Liver (tissue), 9 donors: ENCODE results near the gene SNCB. TPM values are rescaled to one million over a fixed set of nuclear protein-coding genes. Genes with fewer than 3 reads are reported as not detected.

Experiments
- DNase-seq: peaks from one replicate; pipeline ENCODE4 v3.0.0-alpha.2; 2017; ENCODE audit warnings: low spot score
- H3K27ac ChIP-seq, 2 donors: one replicate each; pipeline ENCODE4 v1.7.0; 2013; ENCODE audit warnings: inconsistent platforms in 2 of 2, low read length in 2 of 2, control low read depth in 1 of 2, low read depth in 1 of 2, mild to moderate bottlenecking in 1 of 2
- H3K27me3 ChIP-seq, 4 donors: one replicate each; pipeline versions ENCODE4 v1.6.1 to v1.7.0; 2013; ENCODE audit warnings: low read length in 3 of 4, inconsistent platforms in 1 of 4, mild to moderate bottlenecking in 1 of 4, moderate library complexity in 1 of 4; ENCODE audit not compliant: control insufficient read depth in 4 of 4, insufficient read depth in 4 of 4
- H3K36me3 ChIP-seq, 4 donors: one replicate each; pipeline versions ENCODE4 v1.6.1 to v1.7.0; 2013; ENCODE audit warnings: low read length in 3 of 4, mild to moderate bottlenecking in 3 of 4, low read depth in 1 of 4, moderate library complexity in 1 of 4; ENCODE audit not compliant: control insufficient read depth in 4 of 4, insufficient read depth in 3 of 4
- H3K4me1 ChIP-seq, 4 donors: one replicate each; pipeline versions ENCODE4 v1.6.1 to v1.7.0; 2013; ENCODE audit warnings: low read length in 3 of 4, mild to moderate bottlenecking in 3 of 4, moderate library complexity in 1 of 4; ENCODE audit not compliant: control insufficient read depth in 4 of 4, insufficient read depth in 4 of 4
- H3K4me3 ChIP-seq, 3 donors: one replicate each; pipeline versions ENCODE4 v1.6.1 to v1.7.0; 2013; ENCODE audit warnings: low read length in 3 of 3, control low read depth in 1 of 3, low read depth in 1 of 3, mild to moderate bottlenecking in 1 of 3
- H3K9ac ChIP-seq, 2 donors: one replicate each; pipeline ENCODE4 v1.7.0; 2013; ENCODE audit warnings: low read length in 2 of 2, mild to moderate bottlenecking in 2 of 2, moderate library complexity in 2 of 2, control low read depth in 1 of 2, low read depth in 1 of 2
- H3K9me3 ChIP-seq, 4 donors: one replicate each; pipeline versions ENCODE4 v1.6.1 to v1.7.0; 2013; ENCODE audit warnings: low read length in 3 of 4; ENCODE audit not compliant: control insufficient read depth in 4 of 4
- EGR1 ChIP-seq, 2 donors: IDR thresholded peaks; 2 replicates each; pipeline ENCODE4 v1.6.1; 2016 to 2018; ENCODE audit warnings: antibody characterized with exemption in 2 of 2, low read depth in 2 of 2
- FOXA1 ChIP-seq: IDR thresholded peaks from 2 replicates; pipeline ENCODE4 v1.6.1; 2016; ENCODE audit warnings: antibody characterized with exemption
- FOXA2 ChIP-seq: IDR thresholded peaks from 2 replicates; pipeline ENCODE4 v1.6.1; 2016; ENCODE audit warnings: antibody characterized with exemption
- GABPA ChIP-seq, 2 donors: IDR thresholded peaks in 1 of 2; conservative IDR thresholded peaks in 1 of 2; 2 replicates each; pipeline ENCODE4 v1.6.1; 2016; ENCODE audit warnings: antibody characterized with exemption in 2 of 2, mild to moderate bottlenecking in 1 of 2, moderate library complexity in 1 of 2
- HNF4A ChIP-seq, 2 donors: conservative IDR thresholded peaks; 2 replicates each; pipeline ENCODE4 v1.6.1; 2016; ENCODE audit warnings: antibody characterized with exemption in 2 of 2, mild to moderate bottlenecking in 2 of 2
- JUND ChIP-seq, 2 donors: IDR thresholded peaks; 2 replicates each; pipeline ENCODE4 v1.6.1; 2016; ENCODE audit warnings: antibody characterized with exemption in 2 of 2
- MAX ChIP-seq: IDR thresholded peaks from 2 replicates; pipeline ENCODE4 v1.6.1; 2016; ENCODE audit warnings: antibody characterized with exemption
- NR2F2 ChIP-seq: IDR thresholded peaks from 2 replicates; pipeline ENCODE4 v1.6.1; 2016; ENCODE audit warnings: antibody characterized with exemption
- RXRA ChIP-seq, 2 donors: IDR thresholded peaks; 2 replicates each; pipeline ENCODE4 v1.6.1; 2017 to 2018; ENCODE audit warnings: antibody characterized with exemption in 2 of 2, mild to moderate bottlenecking in 1 of 2
- SP1 ChIP-seq: IDR thresholded peaks from 2 replicates; pipeline ENCODE4 v1.6.1; 2018; ENCODE audit warnings: antibody characterized with exemption, mild to moderate bottlenecking
- TAF1 ChIP-seq: conservative IDR thresholded peaks from 2 replicates; pipeline ENCODE4 v1.6.1; 2016; ENCODE audit warnings: antibody characterized with exemption, mild to moderate bottlenecking
- WGBS: extraction: QIAGEN DNeasy Blood & Tissue Kit; methylation state at CpG from one replicate; pipeline ENCODE4 v1.1.7; 2013; 5-methylcytosine and 5-hydroxymethylcytosine counted together
- polyA plus RNA-seq, 2 donors: library from polyadenylated mRNA; stranded (reverse) in 1 of 2; unstranded in 1 of 2; fragments of 200-250 nt in 1 of 2; fragments of >200 nt in 1 of 2; fragmentation: Nextera tagmentation in 1 of 2; extraction: Ambion mirVana in 1 of 2; gene quantifications; one replicate each; pipeline versions ENCODE4 v1.2.1 to v1.2.3, GENCODE V29; 2013 to 2015
- total RNA-seq, 2 donors: library from RNA; depleted of rRNA; stranded (reverse); fragments of >200 nt; gene quantifications; one replicate each; pipeline ENCODE4 v1.2.3, GENCODE V29; 2014
- TF ChIP-seq, protein P1 (sequence below): IDR thresholded peaks from 2 replicates; pipeline ENCODE4 v1.6.1; 2016; ENCODE audit warnings: antibody characterized with exemption
- TF ChIP-seq, protein P2 (sequence below): fragments of 150-350 bp; IDR thresholded peaks from 2 replicates; pipeline ENCODE4 v1.5.1; 2017; ENCODE audit warnings: improper control_type of control experiment, low read depth, low read length; ENCODE audit not compliant: missing input control
- TF ChIP-seq, protein P3 (sequence below): IDR thresholded peaks from 2 replicates; pipeline ENCODE4 v1.6.1; 2016; ENCODE audit warnings: antibody characterized with exemption
- TF ChIP-seq, protein P4 (sequence below): IDR thresholded peaks from 2 replicates; pipeline ENCODE4 v1.6.1; 2016; ENCODE audit warnings: antibody characterized with exemption, mild to moderate bottlenecking
- donor health status: healthy.
- donor health status: healthy.
- donor health status: healthy.
- donor health status: healthy.
- donor health status: healthy.

The SNCB gene
- total and polyA plus RNA-seq, 4 donors, result not detected

GRCh38 chr5:176636426-176636825 lies 6.1 kb upstream of the SNCB start (continued):
- TF ChIP-seq, protein P1, sequence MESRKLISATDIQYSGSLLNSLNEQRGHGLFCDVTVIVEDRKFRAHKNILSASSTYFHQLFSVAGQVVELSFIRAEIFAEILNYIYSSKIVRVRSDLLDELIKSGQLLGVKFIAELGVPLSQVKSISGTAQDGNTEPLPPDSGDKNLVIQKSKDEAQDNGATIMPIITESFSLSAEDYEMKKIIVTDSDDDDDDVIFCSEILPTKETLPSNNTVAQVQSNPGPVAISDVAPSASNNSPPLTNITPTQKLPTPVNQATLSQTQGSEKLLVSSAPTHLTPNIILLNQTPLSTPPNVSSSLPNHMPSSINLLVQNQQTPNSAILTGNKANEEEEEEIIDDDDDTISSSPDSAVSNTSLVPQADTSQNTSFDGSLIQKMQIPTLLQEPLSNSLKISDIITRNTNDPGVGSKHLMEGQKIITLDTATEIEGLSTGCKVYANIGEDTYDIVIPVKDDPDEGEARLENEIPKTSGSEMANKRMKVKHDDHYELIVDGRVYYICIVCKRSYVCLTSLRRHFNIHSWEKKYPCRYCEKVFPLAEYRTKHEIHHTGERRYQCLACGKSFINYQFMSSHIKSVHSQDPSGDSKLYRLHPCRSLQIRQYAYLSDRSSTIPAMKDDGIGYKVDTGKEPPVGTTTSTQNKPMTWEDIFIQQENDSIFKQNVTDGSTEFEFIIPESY, result no peak
- TF ChIP-seq HNF4A (conservative IDR thresholded peaks at IDR 0.05) (no peak), TAF1 (no peak), MAX (no peak), SP1 (no peak)

DNA sequence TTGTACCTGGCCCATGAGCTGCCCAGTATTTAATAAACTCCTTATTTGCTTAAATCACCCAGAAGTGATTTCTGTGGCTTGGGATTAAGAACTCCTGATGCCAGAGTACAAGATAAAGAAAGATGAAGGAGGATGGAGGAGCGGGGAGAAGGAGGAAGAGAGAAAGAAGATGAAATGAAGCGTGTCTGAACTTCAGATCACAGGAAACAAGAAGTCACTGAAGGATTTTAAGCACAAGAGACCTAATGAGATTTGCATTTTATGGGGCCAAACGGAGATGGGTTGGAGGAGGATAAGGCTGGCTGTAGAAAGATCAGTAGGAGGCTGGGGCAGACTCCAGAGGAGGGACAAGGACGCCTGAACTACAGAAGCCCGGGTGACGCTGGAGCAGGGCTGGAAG lies 3.3 kb upstream of the SNCB start:
- DNase-seq, result no peak
- H3K27me3 ChIP-seq, result peaks cover 2 to 16% (median 6%) of the 10 kb centered on the region in 4 donors
- WGBS, result 26% methylated on average over 6 of the region's 6 CpGs
- no peak for TF ChIP-seq EGR1 (IDR thresholded peaks at IDR 0.05; ENCODE audit: low read depth in 2 of 2)
- no peak for TF ChIP-seq JUND (IDR thresholded peaks at IDR 0.05)
- TF ChIP-seq, protein P2, sequence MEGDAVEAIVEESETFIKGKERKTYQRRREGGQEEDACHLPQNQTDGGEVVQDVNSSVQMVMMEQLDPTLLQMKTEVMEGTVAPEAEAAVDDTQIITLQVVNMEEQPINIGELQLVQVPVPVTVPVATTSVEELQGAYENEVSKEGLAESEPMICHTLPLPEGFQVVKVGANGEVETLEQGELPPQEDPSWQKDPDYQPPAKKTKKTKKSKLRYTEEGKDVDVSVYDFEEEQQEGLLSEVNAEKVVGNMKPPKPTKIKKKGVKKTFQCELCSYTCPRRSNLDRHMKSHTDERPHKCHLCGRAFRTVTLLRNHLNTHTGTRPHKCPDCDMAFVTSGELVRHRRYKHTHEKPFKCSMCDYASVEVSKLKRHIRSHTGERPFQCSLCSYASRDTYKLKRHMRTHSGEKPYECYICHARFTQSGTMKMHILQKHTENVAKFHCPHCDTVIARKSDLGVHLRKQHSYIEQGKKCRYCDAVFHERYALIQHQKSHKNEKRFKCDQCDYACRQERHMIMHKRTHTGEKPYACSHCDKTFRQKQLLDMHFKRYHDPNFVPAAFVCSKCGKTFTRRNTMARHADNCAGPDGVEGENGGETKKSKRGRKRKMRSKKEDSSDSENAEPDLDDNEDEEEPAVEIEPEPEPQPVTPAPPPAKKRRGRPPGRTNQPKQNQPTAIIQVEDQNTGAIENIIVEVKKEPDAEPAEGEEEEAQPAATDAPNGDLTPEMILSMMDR, result no peak
- H3K9me3 ChIP-seq, result no peaks in the 10 kb centered on the region
- no peak overlapping the region for H3K9ac ChIP-seq
- H3K4me1 ChIP-seq, result peaks cover 0 to 5% (median 5%) of the 10 kb centered on the region in 4 donors
- no peaks in the 10 kb centered on the region for H3K36me3 ChIP-seq
- no peak overlapping the region for H3K27ac ChIP-seq
- H3K4me3 ChIP-seq, result no peak overlapping the region

DNA sequence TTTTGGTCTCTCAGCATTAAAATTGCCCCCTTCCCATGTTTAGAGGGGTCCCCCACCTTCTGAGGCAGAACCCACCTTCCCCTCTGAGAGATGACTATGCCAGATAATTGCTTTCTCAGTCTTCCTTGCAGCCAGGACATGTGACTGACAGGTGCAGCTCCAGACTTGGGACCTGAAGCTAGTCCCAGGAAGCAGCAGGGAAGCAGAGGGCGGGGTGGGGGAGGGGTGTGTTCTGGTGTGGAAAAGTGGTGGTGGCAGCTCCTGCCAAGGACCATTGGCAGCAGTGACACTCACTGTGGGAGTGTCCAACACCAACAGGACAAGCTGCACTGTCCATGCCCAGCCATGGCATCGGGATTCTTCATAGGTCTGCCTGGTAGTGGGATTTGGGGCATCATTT lies 2.4 kb upstream of the SNCB start:
- TF ChIP-seq JUND (IDR thresholded peaks at IDR 0.05) (no peak), HNF4A (conservative IDR thresholded peaks at IDR 0.05) (no peak), RXRA (IDR thresholded peaks at IDR 0.05) (no peak), NR2F2 (no peak), FOXA1 (no peak), GABPA (IDR thresholded peaks at IDR 0.05 in 1 of 2, conservative IDR thresholded peaks at IDR 0.05 in 1 of 2) (no peak), TAF1 (no peak), MAX (no peak), EGR1 (IDR thresholded peaks at IDR 0.05; ENCODE audit: low read depth in 2 of 2) (no peak), SP1 (no peak), FOXA2 (no peak)
- TF ChIP-seq, protein P3, sequence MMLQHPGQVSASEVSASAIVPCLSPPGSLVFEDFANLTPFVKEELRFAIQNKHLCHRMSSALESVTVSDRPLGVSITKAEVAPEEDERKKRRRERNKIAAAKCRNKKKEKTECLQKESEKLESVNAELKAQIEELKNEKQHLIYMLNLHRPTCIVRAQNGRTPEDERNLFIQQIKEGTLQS, result no peak
- TF ChIP-seq, protein P4, sequence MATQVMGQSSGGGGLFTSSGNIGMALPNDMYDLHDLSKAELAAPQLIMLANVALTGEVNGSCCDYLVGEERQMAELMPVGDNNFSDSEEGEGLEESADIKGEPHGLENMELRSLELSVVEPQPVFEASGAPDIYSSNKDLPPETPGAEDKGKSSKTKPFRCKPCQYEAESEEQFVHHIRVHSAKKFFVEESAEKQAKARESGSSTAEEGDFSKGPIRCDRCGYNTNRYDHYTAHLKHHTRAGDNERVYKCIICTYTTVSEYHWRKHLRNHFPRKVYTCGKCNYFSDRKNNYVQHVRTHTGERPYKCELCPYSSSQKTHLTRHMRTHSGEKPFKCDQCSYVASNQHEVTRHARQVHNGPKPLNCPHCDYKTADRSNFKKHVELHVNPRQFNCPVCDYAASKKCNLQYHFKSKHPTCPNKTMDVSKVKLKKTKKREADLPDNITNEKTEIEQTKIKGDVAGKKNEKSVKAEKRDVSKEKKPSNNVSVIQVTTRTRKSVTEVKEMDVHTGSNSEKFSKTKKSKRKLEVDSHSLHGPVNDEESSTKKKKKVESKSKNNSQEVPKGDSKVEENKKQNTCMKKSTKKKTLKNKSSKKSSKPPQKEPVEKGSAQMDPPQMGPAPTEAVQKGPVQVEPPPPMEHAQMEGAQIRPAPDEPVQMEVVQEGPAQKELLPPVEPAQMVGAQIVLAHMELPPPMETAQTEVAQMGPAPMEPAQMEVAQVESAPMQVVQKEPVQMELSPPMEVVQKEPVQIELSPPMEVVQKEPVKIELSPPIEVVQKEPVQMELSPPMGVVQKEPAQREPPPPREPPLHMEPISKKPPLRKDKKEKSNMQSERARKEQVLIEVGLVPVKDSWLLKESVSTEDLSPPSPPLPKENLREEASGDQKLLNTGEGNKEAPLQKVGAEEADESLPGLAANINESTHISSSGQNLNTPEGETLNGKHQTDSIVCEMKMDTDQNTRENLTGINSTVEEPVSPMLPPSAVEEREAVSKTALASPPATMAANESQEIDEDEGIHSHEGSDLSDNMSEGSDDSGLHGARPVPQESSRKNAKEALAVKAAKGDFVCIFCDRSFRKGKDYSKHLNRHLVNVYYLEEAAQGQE, result no peak
- TF ChIP-seq, protein P2, result no peak
- Histone ChIP-seq H3K27me3 (peaks cover 4 to 22% (median 6%) of the 10 kb centered on the region in 4 donors), H3K36me3 (no peaks in the 10 kb centered on the region), H3K4me3 (no peak overlapping the region), H3K27ac (no peak overlapping the region), H3K9ac (no peak overlapping the region), H3K9me3 (no peaks in the 10 kb centered on the region), H3K4me1 (peaks cover 0 to 5% (median 5%) of the 10 kb centered on the region in 4 donors)
- WGBS, result 78% methylated on average over 2 of the region's 2 CpGs
- DNase-seq, result no peak
